SKM-1 (cell line): ENCODE results near the gene TIMP1.
"Not testable (repeated sequence)": the region's sequence is repeated elsewhere in the genome, so short reads cannot be mapped to it uniquely, and the experiment has no call there.

ENCODE experiments used
- DNase-seq: peaks from one replicate; lab custom pipeline; 2025; ENCODE audit not compliant: unreplicated experiment; lab: John Stamatoyannopoulos, UW

TIMP1 gene

GRCh38 chrX:47603125-47603524, 20.9 kb downstream of the TIMP1 start:
- DNase-seq: not testable (repeated sequence)

DNA sequence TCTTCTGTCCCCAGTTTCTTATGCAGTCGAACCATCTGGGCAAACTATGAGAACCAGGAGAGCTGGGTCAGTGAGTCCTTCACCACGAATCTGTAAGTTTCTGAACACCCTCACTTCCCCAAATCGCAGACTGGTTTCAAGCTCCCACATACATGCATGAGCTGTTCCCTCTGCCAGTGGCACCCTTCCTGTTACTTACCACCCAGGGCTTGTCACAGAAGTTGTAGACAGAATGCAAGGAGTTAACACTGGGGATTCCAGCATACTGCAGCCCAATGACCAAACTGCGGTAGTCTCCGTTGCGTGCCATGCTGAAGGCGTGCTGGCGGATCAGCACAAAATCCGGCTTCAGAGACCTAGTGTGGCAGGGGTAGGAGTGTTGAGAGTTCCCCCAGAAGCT, 22.8 kb downstream of the TIMP1 start:
- peak; percentile 8 for DNase-seq

DNA sequence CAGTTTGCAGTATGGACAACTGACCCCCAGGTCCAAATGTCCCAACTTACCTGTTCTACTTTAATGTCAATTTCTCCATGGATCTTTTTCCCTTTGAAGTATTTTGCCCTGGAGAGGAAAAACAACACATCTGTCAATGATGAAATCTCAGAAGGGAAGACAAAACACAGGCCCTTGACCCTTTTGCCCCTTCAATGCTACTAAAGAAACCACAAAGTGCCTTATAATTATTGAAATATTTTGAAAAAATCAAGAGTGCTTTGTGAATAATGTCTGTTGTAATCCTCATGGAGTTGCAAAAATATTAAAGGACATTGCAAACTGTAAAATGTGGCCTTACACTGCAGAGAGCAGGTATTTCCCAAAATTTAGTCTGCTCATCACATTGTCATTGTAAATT, 24.9 kb downstream of the TIMP1 start:
- DNase-seq: no peak

- DNase-seq: no peak
These were observed 26.0 kb downstream of the TIMP1 start for GRCh38 chrX:47608130-47608810.

DNA sequence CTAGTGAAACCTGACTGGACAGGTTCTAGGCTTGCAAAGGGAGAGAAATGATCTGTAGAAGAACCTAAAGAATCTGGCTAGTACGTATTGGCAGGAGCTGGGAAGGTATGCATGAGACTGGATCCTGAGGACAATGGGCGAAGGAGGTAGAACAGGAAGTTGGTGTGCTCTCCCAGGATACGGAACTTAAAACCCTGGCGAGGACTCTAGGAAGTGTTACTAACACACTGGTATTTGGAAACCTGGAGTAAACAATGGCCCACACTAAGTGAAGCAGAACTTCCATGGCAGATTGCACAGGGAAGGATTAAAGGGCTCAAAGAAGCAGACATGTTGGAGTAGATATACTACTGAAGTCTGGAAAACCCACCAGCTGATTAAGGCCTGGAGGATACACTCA, 28.3 kb downstream of the TIMP1 start:
- DNase-seq: no peak

DNA sequence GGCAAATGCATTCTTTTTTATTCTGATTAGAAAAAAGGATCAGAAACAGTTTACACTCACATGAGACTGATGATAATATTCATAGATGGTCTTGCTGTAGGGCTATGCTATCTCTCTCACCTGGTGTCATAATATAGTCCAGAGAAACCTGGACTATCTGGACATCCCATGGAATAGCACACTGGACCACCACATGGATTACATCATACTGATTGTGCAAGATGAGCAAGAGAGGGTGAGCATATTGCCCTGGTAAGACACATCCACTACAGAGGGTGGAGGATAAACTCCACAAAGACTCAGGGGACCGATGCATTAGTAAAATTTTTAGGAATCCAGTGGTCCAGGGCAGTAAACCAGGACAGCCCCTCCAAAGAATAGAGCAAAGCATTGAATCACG, 29.3 kb downstream of the TIMP1 start:
- no peak for DNase-seq

DNA sequence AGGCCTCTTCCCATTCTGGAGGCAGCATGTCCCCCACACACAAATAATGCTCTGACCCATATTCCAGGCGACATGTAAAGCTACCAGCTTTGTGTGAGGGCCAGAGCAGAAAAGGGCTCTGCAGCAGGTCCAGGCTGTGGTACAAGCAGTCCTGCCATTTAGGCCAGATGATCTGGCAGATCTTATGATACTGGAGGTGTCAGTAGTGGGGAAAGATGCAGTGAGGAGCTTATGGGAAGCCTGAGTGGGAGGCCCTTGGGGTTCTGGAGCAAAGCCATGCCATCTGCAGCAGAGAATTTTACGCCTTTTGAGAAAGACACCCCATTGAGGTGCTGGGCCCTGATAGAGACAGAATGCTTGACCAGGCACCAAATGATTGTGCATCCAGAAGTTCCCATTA, 29.7 kb downstream of the TIMP1 start:
- DNase-seq: no peak

GRCh38 chrX:47612418-47612817, 30.2 kb downstream of the TIMP1 start:
- no peak for DNase-seq

DNA sequence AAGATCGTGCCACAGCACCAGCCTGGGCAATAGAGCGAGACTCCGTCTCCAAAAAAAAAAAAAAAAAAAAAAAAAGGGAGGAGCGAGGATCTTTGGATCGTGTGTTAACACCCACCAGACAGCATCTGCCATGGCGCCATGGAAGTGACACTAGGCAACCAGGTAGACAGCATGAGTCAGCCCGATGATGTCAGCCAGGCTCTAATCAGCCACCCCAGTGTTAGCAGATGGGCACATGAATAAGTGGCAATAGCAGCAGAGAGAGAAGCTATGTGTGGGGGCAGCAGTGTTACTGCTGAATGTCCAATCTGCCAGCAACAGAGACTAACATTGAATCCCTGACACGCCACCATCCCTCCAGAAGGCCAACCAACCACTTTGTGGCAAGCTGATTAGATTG, 30.8 kb downstream of the TIMP1 start:
- DNase-seq: no peak

- no peak for DNase-seq
These were observed 32.4 kb downstream of the TIMP1 start for GRCh38 chrX:47614618-47615017.

DNA sequence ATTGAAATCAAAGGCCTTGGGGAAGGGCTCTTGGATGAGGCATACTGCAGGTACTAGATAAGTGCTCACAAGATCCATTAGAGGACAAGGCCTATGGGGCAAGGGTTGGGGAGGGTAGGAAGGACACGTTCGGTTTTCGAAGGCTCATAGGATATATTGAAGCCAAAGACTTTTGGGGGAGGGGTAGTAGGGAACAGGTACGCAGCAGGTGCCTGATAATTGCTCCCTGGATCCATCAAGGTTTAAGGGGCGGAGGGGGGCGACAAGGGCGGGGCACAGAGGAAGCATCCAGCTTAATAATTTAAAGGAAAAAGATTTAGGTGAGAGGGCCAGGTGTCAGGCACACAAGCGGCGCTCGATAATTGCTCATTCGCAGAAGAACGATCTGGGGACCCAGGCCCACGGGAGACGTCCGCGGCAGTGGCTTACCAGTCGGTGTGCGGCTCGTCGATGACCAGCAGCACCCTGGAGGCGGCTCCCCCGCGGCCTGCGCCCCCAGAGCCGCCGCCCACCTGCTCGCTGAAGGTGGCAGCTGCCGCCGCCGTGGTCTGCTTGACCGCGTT, 36.8 kb downstream of the TIMP1 start:
- DNase-seq: no peak

DNA sequence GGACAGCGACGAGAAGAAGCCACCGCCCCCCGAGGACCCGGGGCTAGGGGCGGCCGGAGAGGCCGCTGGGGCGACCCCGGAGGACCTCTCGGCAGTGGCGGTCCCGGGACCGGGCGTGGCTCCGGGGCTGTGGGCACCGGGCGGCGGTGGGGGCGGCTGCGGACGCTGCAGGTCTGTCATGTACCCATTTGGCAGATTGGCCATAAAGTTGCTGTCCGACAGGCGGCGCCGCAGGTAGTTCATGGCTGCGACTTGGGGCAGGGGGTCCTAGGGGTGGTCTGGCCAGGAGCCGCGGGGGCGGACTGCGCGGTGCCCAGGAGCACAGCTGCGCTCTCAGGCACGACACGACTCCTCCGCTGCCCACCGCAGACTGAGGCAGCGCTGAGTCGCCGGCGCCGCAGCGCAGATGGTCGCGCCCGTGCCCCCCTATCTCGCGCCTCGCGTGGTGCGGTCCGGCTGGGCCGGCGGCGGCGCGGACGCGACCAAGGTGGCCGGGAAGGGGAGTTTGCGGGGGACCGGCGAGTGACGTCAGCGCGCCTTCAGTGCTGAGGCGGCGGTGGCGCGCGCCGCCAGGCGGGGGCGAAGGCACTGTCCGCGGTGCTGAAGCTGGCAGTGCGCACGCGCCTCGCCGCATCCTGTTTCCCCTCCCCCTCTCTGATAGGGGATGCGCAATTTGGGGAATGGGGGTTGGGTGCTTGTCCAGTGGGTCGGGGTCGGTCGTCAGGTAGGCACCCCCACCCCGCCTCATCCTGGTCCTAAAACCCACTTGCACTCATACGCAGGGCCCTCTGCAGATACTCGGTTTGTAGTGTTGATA, 37.5 kb downstream of the TIMP1 start, which contains the start of gene SYN1:
SYN1 (minus strand) TSS at position 372 of the 817 bp plus-strand sequence; CDS start at position 243, 129 bp downstream.
- DNase-seq: peak; percentile 18

DNA sequence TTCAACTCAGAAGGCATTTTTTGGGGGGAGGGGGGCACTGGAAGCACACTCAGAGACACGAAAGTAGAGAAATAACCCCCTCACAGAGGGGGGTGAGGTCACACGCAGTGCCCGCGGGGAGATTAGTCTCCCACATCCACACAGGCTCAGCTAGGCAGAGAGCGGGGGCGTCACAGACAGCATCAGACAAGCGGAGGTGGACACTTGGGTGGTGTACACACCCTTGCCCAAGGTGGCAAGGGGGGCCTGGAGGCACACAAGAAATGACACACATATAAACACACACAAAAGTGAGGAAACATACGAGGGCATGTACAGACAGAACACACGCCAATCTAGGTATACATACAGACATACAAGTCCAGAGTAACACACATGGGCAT, 38.1 kb downstream of the TIMP1 start:
- no peak for DNase-seq

- no peak for DNase-seq
These were observed 39.6 kb downstream of the TIMP1 start for GRCh38 chrX:47621851-47622250.

- no peak for DNase-seq
These were observed 41.3 kb downstream of the TIMP1 start for GRCh38 chrX:47623540-47624027.

- no peak for DNase-seq
These were observed 43.1 kb downstream of the TIMP1 start for GRCh38 chrX:47625365-47625764.

GRCh38 chrX:47628982-47629381, 46.7 kb downstream of the TIMP1 start:
- DNase-seq: no peak

GRCh38 chrX:47629419-47630200, 47.4 kb downstream of the TIMP1 start, which contains the start of gene CFP:
TSS of gene CFP (minus strand) at chrX:47629930. CDS start at chrX:47629844, 86 bp downstream.
- DNase-seq: peak; percentile 42

- no peak for DNase-seq
These were observed 49.4 kb downstream of the TIMP1 start for GRCh38 chrX:47631676-47632075.

DNA sequence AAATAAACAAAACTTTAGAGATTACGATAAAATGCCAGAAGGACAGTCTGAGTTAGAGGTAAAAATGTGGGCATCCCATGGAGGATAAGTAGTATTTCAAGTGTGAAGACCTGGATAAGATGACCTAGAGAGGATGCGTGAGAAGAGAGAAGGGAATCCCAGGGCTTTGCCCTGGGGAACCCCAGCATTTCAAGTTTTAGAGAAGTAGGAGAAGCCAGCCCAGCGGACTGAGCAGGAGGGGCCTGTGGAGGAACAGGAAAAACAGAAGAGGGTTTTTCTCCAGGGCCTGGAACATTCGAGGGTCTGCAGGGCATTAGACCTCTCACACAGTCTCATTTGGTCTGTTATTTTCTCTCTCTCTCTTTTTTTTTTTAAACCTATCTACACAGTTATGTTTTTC, 50.4 kb downstream of the TIMP1 start:
- DNase-seq: peak; percentile 6
